Measurements from ENCODE around the gene MMP23B. TPM values are rescaled to one million over a fixed set of nuclear protein-coding genes. Genes with fewer than 3 reads are reported as not detected.
"Not testable (repeated sequence)": the region's sequence is repeated elsewhere in the genome, so short reads cannot be mapped to it uniquely, and the experiment has no call there.

Gene MMP23B
- total RNA-seq, 1 experiment from 2014 or later, result 1.1 TPM

GRCh38 chr1:1627829-1628753 is 3.9 kb upstream of the MMP23B start:
- DNase-seq (ENCODE audit: low spot score), result no peak
- in situ Hi-C loops (cut with HindIII; ENCODE audit: low sequenced_read_pairs), result no loop called here

GRCh38 chr1:1628754-1629429 is 3.1 kb upstream of the MMP23B start:
- in situ Hi-C loops (cut with HindIII; ENCODE audit: low sequenced_read_pairs), result no loop called here
- no peak for DNase-seq (ENCODE audit: low spot score)

GRCh38 chr1:1629430-1630190 is 2.4 kb upstream of the MMP23B start:
- in situ Hi-C loops (cut with HindIII; ENCODE audit: low sequenced_read_pairs), result no loop called here
- no peak for DNase-seq (ENCODE audit: low spot score)

- no peak for DNase-seq (ENCODE audit: low spot score)
- in situ Hi-C loops (cut with HindIII; ENCODE audit: low sequenced_read_pairs), result no loop called here
Observed at GRCh38 chr1:1630191-1630964, 1.6 kb upstream of the MMP23B start.

GRCh38 chr1:1630965-1631781 is 800 bp upstream of the MMP23B start:
- DNase-seq (ENCODE audit: low spot score), result no peak
- in situ Hi-C loops (cut with HindIII; ENCODE audit: low sequenced_read_pairs), result no loop called here

GRCh38 chr1:1633409-1633808 is 1.4 kb downstream of the MMP23B start:
- in situ Hi-C loops (cut with HindIII; ENCODE audit: low sequenced_read_pairs), result not testable (repeated sequence)

GRCh38 chr1:1634613-1635012 is 2.6 kb downstream of the MMP23B start:
- DNase-seq (ENCODE audit: low spot score); in situ Hi-C loops (cut with HindIII; ENCODE audit: low sequenced_read_pairs): not testable (repeated sequence)

More at GRCh38 chr1:1633409-1633808, 1.4 kb downstream of the MMP23B start:
- not testable (repeated sequence) for DNase-seq (ENCODE audit: low spot score)

- in situ Hi-C loops (cut with HindIII; ENCODE audit: low sequenced_read_pairs); DNase-seq (ENCODE audit: low spot score): not testable (repeated sequence)
Observed at GRCh38 chr1:1636621-1637478, 4.9 kb downstream of the MMP23B start.

- in situ Hi-C loops (cut with HindIII; ENCODE audit: low sequenced_read_pairs); DNase-seq (ENCODE audit: low spot score): not testable (repeated sequence)
Observed at GRCh38 chr1:1637479-1637875, 5.5 kb downstream of the MMP23B start.

GRCh38 chr1:1638528-1638927 is 6.6 kb downstream of the MMP23B start:
- in situ Hi-C loops (cut with HindIII; ENCODE audit: low sequenced_read_pairs); DNase-seq (ENCODE audit: low spot score): not testable (repeated sequence)

- DNase-seq (ENCODE audit: low spot score); in situ Hi-C loops (cut with HindIII; ENCODE audit: low sequenced_read_pairs): not testable (repeated sequence)
Observed at GRCh38 chr1:1639368-1639767, 7.4 kb downstream of the MMP23B start.

- in situ Hi-C loops (cut with HindIII; ENCODE audit: low sequenced_read_pairs), result not testable (repeated sequence)
Observed at GRCh38 chr1:1640081-1640480, 8.1 kb downstream of the MMP23B start.

GRCh38 chr1:1640711-1641461 is 8.9 kb downstream of the MMP23B start:
- DNase-seq (ENCODE audit: low spot score); in situ Hi-C loops (cut with HindIII; ENCODE audit: low sequenced_read_pairs): not testable (repeated sequence)

More at GRCh38 chr1:1640081-1640480, 8.1 kb downstream of the MMP23B start:
- DNase-seq (ENCODE audit: low spot score), result not testable (repeated sequence)

GRCh38 chr1:1646326-1646725 is 14.4 kb downstream of the MMP23B start:
- in situ Hi-C loops (cut with HindIII; ENCODE audit: low sequenced_read_pairs); DNase-seq (ENCODE audit: low spot score): not testable (repeated sequence)

- DNase-seq (ENCODE audit: low spot score); in situ Hi-C loops (cut with HindIII; ENCODE audit: low sequenced_read_pairs): not testable (repeated sequence)
Observed at GRCh38 chr1:1647567-1648241, 15.7 kb downstream of the MMP23B start.

GRCh38 chr1:1648265-1648664 is 16.3 kb downstream of the MMP23B start:
- DNase-seq (ENCODE audit: low spot score); in situ Hi-C loops (cut with HindIII; ENCODE audit: low sequenced_read_pairs): not testable (repeated sequence)
